Calu3 (cell line): ENCODE results near the gene DHRS2. TPM values are rescaled to one million over a fixed set of nuclear protein-coding genes. Genes with fewer than 3 reads are reported as not detected.

Experiments
- BruUV-seq: library from RNA; stranded (reverse); fragments of 400-500 nt; replicated peaks from 2 replicates; lab custom pipeline; 2021; lab: Mats Ljungman, UMichigan
- CTCF ChIA-PET: fragments of 300-600 bp; sonication (Branson Sonifier 250); formaldehyde crosslinking; loops from one replicate; lab custom pipeline; 2022; ENCODE audit warnings: antibody characterized with exemption; lab: Charles Lee
- DNase-seq: peaks from one replicate; pipeline ENCODE4 v3.0.0; 2022
- H3K27ac Mint-ChIP-seq: one replicate; pipeline ENCODE4 v1.8.0; 2022; ENCODE audit warnings: mixed read lengths; ENCODE audit not compliant: unreplicated experiment
- H3K27me3 Mint-ChIP-seq: one replicate; pipeline ENCODE4 v1.8.0; 2022; ENCODE audit warnings: mixed read lengths; ENCODE audit not compliant: unreplicated experiment
- H3K36me3 Mint-ChIP-seq: one replicate; pipeline ENCODE4 v1.8.0; 2022; ENCODE audit warnings: mild to moderate bottlenecking, moderate library complexity, mixed read lengths; ENCODE audit not compliant: insufficient read depth, unreplicated experiment
- H3K4me1 Mint-ChIP-seq: one replicate; pipeline ENCODE4 v1.8.0; 2022; ENCODE audit warnings: mild to moderate bottlenecking, low read depth, mixed read lengths; ENCODE audit not compliant: unreplicated experiment
- H3K4me3 Mint-ChIP-seq: one replicate; pipeline ENCODE4 v1.8.0; 2022; ENCODE audit warnings: mild to moderate bottlenecking, low read depth, moderate library complexity, mixed read lengths; ENCODE audit not compliant: unreplicated experiment
- H3K9me3 Mint-ChIP-seq: one replicate; pipeline ENCODE4 v1.8.0; 2022; ENCODE audit warnings: low read depth, mixed read lengths; ENCODE audit not compliant: unreplicated experiment
- intact Hi-C: fragments of 100-400 bp; cut with micrococcal nuclease; formaldehyde crosslinking; loops from one replicate; pipeline ENCODE4 v1.10.0; 2022; ENCODE audit not compliant: unreplicated experiment
- total RNA-seq: library from RNA; stranded (reverse); gene quantifications from 2 replicates; pipeline ENCODE4 v1.2.3, GENCODE V29; 2022
- TF ChIP-seq, protein P1 (sequence below): fragments of 200-600 bp; IDR thresholded peaks from one replicate; pipeline ENCODE4 v1.8.0; 2022; ENCODE audit warnings: antibody characterized with exemption; ENCODE audit not compliant: unreplicated experiment

The DHRS2 gene
- total RNA-seq, 1 experiment from 2014 or later: 1.8 TPM

- no TSS peak for BruUV-seq
- no peaks in the 10 kb centered on the region for H3K36me3 Mint-ChIP-seq
- CTCF ChIA-PET: interaction anchor here (0.6 to 1.8 kb wide), 3 partner anchors 21 to 325 kb away, joined by 7 read pairs; no protein-coding TSS in a partner anchor
Measured at GRCh38 chr14:23610090-23610814, 25.9 kb upstream of the DHRS2 start.

DNA sequence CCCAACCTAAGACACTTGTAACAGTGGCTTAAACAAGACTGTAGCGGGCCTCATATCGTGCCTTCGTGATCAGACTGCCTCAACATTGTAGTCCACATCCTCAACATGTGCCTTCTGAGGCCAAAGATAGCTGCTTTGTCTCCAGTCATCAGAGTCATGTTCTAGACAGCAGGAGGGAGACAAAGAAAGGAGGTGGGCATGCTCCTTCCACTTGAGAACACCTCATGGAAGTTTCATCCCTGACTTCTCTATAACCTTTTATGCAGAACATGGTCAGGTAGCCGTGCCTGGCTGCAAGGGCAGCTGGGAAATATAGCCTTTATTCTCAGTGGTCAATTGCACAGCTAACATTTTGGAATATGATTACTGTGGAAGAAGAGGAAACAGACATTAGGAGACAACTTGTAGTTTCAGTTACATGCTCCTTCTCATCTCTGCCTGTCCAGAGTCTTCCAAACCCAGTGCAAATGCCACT, 25.3 kb upstream of the DHRS2 start:
- Mint-ChIP-seq H3K4me1 (peaks cover 37% of the 10 kb centered on the region), H3K27me3 (peaks cover 13% of the 10 kb centered on the region), H3K9me3 (peaks cover 5% of the 10 kb centered on the region), H3K27ac (no peak overlapping the region), H3K36me3 (no peaks in the 10 kb centered on the region), H3K4me3 (no peak overlapping the region)
- TF ChIP-seq, protein P1, sequence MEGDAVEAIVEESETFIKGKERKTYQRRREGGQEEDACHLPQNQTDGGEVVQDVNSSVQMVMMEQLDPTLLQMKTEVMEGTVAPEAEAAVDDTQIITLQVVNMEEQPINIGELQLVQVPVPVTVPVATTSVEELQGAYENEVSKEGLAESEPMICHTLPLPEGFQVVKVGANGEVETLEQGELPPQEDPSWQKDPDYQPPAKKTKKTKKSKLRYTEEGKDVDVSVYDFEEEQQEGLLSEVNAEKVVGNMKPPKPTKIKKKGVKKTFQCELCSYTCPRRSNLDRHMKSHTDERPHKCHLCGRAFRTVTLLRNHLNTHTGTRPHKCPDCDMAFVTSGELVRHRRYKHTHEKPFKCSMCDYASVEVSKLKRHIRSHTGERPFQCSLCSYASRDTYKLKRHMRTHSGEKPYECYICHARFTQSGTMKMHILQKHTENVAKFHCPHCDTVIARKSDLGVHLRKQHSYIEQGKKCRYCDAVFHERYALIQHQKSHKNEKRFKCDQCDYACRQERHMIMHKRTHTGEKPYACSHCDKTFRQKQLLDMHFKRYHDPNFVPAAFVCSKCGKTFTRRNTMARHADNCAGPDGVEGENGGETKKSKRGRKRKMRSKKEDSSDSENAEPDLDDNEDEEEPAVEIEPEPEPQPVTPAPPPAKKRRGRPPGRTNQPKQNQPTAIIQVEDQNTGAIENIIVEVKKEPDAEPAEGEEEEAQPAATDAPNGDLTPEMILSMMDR: no peak
- DNase-seq: no peak
- no TSS peak for BruUV-seq
- intact Hi-C loops: no loop called here
- CTCF ChIA-PET: interaction anchor here (0.6 to 1.8 kb wide), 3 partner anchors 21 to 325 kb away, joined by 7 read pairs; no protein-coding TSS in a partner anchor

More at GRCh38 chr14:23610090-23610814, 25.9 kb upstream of the DHRS2 start:
- TF ChIP-seq, protein P1: no peak
- Mint-ChIP-seq H3K4me3 (no peak overlapping the region), H3K4me1 (peaks cover 37% of the 10 kb centered on the region), H3K27me3 (peaks cover 13% of the 10 kb centered on the region), H3K27ac (no peak overlapping the region), H3K9me3 (peaks cover 5% of the 10 kb centered on the region)
- intact Hi-C loops: no loop called here
- no peak for DNase-seq

DNA sequence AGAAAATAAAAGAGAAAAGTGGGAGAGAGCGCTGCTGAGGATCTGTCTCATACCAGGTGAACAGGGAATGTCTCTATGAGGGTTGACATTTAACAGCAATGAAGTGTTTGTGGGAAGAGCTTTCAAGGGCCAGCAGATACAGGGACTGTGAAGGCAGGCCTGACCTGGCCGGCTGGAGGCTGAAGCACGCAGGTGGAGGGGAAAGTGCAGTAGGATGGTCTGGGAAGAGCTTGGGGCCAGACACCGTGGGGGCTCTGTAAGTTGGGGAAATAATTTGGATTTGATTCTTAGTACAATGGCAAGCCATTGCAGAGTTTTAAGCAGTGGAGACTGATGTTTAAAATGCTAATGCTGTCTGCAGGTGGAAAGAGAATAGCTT, 23.8 kb upstream of the DHRS2 start:
- no TSS peak for BruUV-seq
- H3K27me3 Mint-ChIP-seq: peaks cover 6% of the 10 kb centered on the region
- no peak for DNase-seq
- intact Hi-C loops: no loop called here
- H3K27ac Mint-ChIP-seq: no peak overlapping the region
- peaks cover 5% of the 10 kb centered on the region for H3K9me3 Mint-ChIP-seq
- TF ChIP-seq, protein P1: no peak
- CTCF ChIA-PET: interaction anchor here (1.8 to 2.0 kb wide), 2 partner anchors 20 kb away, joined by 6 to 7 read pairs; no protein-coding TSS in a partner anchor
- H3K4me3 Mint-ChIP-seq: no peak overlapping the region
- peaks cover 37% of the 10 kb centered on the region for H3K4me1 Mint-ChIP-seq
- no peaks in the 10 kb centered on the region for H3K36me3 Mint-ChIP-seq

DNA sequence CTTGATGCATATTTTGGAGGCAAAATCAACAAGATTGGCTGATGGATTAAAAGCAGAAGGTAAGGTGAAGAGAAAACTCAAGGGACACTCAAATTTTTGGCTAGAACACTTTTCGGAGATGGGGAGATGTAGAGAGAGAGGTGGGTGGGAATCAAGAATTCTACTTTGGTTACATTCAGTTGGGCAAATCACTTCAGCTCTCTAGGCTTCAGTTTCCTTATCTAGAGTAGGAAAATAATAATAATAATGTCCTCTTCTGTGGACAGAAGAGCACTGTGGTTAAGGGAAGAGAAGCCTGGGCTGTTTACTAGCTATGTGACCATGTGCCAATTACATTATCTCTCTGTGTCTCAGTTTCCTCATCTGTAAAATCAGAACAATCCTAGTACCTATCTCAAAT, 23.4 kb upstream of the DHRS2 start:
- BruUV-seq: no TSS peak
- no peak overlapping the region for H3K27ac Mint-ChIP-seq
- CTCF ChIA-PET: interaction anchor here (0.6 to 2.0 kb wide), 2 partner anchors 19 to 217 kb away, joined by 4 to 6 read pairs; no protein-coding TSS in a partner anchor
- peaks cover 1% of the 10 kb centered on the region for H3K27me3 Mint-ChIP-seq
- no peak for DNase-seq
- peaks cover 37% of the 10 kb centered on the region for H3K4me1 Mint-ChIP-seq
- H3K36me3 Mint-ChIP-seq: no peaks in the 10 kb centered on the region
- peaks cover 5% of the 10 kb centered on the region for H3K9me3 Mint-ChIP-seq
- TF ChIP-seq, protein P1: no peak
- intact Hi-C loops: no loop called here
- H3K4me3 Mint-ChIP-seq: no peak overlapping the region
